ENCODE data around the gene RABL3.

DNA sequence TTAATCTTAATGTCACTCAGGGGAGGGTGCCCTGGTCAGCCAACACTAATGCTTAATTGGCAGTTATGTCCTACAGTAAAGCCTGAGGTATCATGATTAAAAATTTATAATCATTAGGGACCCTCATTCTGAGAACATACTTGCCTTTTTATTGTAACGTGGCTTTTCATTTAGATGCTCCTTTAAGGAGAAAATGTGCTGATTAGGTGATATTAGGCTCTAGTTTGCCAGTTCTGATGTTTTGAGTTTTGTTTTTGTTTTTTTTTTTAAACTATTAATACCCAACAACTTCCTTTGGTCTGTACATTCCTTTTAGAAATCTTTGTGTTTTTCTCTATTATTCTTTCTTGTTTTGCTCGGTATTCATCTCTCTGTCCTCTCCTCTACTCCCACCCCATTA lies 10.5 kb upstream of the RABL3 start:
- TF ChIP-seq, protein P1, sequence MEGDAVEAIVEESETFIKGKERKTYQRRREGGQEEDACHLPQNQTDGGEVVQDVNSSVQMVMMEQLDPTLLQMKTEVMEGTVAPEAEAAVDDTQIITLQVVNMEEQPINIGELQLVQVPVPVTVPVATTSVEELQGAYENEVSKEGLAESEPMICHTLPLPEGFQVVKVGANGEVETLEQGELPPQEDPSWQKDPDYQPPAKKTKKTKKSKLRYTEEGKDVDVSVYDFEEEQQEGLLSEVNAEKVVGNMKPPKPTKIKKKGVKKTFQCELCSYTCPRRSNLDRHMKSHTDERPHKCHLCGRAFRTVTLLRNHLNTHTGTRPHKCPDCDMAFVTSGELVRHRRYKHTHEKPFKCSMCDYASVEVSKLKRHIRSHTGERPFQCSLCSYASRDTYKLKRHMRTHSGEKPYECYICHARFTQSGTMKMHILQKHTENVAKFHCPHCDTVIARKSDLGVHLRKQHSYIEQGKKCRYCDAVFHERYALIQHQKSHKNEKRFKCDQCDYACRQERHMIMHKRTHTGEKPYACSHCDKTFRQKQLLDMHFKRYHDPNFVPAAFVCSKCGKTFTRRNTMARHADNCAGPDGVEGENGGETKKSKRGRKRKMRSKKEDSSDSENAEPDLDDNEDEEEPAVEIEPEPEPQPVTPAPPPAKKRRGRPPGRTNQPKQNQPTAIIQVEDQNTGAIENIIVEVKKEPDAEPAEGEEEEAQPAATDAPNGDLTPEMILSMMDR (IDR thresholded peaks at IDR 0.05): no peak
- TF ChIP-seq POLR2A (IDR thresholded peaks at IDR 0.05) (no peak), POLR2AphosphoS5 (IDR thresholded peaks at IDR 0.05) (no peak), EP300 (IDR thresholded peaks at IDR 0.05) (no peak)

Measured in upper lobe of left lung (tissue), 4 donors.